Gastrocnemius medialis (tissue), 4 donors: ENCODE measurements around the gene DDX42. TPM values are rescaled to one million over a fixed set of nuclear protein-coding genes. Genes with fewer than 3 reads are reported as not detected.
"Not testable (repeated sequence)": the region's sequence is repeated elsewhere in the genome, so short reads cannot be mapped to it uniquely, and the experiment has no call there.

Experiments
- ATAC-seq, 2 donors: fragments of 150-250 bp; one replicate each; pipeline ENCODE4 v1.9.1; 2016
- DNase-seq, 2 donors: peaks; one replicate each; pipeline ENCODE4 v3.0.0-alpha.2; 2019
- H3K27ac ChIP-seq, 4 donors: fragments of 200-600 bp; sonication (generic); 1 replicate in 1 of 4; 2 replicates in 3 of 4; pipeline ENCODE4 v1.5.1; 2016 to 2018; ENCODE audit warnings: mild to moderate bottlenecking in 2 of 4, moderate library complexity in 1 of 4
- H3K27me3 ChIP-seq, 3 donors: fragments of 200-600 bp; sonication (generic) in 2 of 3; 1 replicate in 1 of 3; 2 replicates in 2 of 3; pipeline versions ENCODE4 v1.5.1 to v1.6.0; 2016 to 2019; ENCODE audit warnings: mild to moderate bottlenecking in 1 of 3, moderate library complexity in 1 of 3
- H3K36me3 ChIP-seq, 2 donors: fragments of 200-600 bp; sonication (generic) in 1 of 2; one replicate each; pipeline ENCODE4 v1.5.1; 2017 to 2018
- H3K4me1 ChIP-seq, 2 donors: fragments of 200-600 bp; sonication (generic) in 1 of 2; one replicate each; pipeline ENCODE4 v1.5.1; 2016 to 2017; ENCODE audit warnings: mild to moderate bottlenecking in 2 of 2
- H3K4me3 ChIP-seq, 4 donors: fragments of 200-600 bp; sonication (generic) in 3 of 4; 1 replicate in 1 of 4; 2 replicates in 3 of 4; pipeline ENCODE4 v1.5.1; 2016 to 2019; ENCODE audit warnings: mild to moderate bottlenecking in 2 of 4
- H3K9me3 ChIP-seq, 3 donors: fragments of 200-600 bp; sonication (generic) in 2 of 3; 1 replicate in 1 of 3; 2 replicates in 2 of 3; pipeline ENCODE4 v1.5.1; 2016 to 2019
- CTCF ChIP-seq, 5 experiments: fragments of 450-650 bp in 3 of 5; fragments of 200-600 bp in 2 of 5; sonication (generic) in 2 of 5; IDR thresholded peaks in 4 of 5; conservative IDR thresholded peaks in 1 of 5; 1 replicate in 4 of 5; 2 replicates in 1 of 5; pipeline ENCODE4 v1.5.1; 2016 to 2019; ENCODE audit warnings: antibody characterized with exemption in 5 of 5, mild to moderate bottlenecking in 3 of 5, moderate library complexity in 3 of 5
- POLR2A ChIP-seq, 2 donors: fragments of 450-650 bp; IDR thresholded peaks; one replicate each; pipeline ENCODE4 v1.6.1; 2017; ENCODE audit warnings: antibody characterized with exemption in 2 of 2, mild to moderate bottlenecking in 2 of 2, moderate library complexity in 2 of 2
- in situ Hi-C, 4 donors: fragments of 200-750 bp; cut with MboI; loops; one replicate each; pipeline versions ENCODE4 v1.15.0 to v1.8.0; 2017; ENCODE audit warnings: low sequenced_read_pairs in 4 of 4
- intact Hi-C: fragments of 100-400 bp; cut with DNase I; formaldehyde crosslinking; loops from one replicate; pipeline ENCODE4 v1.15.1; 2023; ENCODE audit warnings: low total_unique reads
- total RNA-seq, 4 donors: library from RNA; depleted of rRNA; stranded (reverse); fragments of >200 nt; gene quantifications; one replicate each; pipeline versions ENCODE4 v1.1.0 to v1.2.3, GENCODE V29; 2016

DDX42 gene
- total RNA-seq, 4 donors from 2014 or later = 35.9 to 71.6 (median 56.8) TPM

DNA sequence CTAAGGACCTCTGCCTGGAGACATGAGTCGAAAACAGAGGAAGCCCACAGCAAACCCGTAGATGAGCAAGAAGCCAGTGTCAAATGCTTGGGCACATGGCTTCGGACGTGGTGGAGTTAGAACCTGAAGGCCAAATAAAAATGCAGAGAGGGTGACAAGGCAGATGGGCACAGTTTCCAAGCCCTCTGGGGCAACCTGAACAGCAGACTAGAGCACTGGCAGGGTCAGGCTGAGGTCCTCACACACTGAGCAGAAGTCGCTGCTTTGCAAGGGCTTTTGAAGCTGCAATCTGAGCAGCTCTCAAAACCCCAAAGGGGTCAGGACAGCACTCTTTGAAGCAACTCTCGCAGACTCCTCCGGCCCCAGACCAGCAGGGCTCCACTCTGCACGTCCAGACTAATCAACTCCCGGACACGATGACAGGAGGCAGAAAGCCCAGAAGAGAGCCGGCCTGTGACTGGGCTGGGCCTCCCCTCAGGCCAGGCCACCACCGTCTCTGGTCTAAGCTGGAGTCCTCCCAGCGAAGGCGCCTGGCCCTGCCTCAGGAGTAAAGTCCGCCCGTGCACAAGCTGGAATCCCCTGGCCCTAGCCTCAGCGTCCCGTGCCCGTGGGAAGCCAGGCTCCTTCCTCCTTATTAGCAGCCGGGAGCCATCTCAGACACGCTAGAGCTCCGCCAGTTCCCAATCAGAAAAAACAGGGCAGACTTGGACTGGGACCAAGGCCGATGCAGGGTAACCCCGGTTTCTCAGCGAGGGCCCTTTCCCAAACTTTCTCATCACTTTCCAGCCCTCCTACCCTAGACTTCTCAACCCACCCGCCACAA lies 67.6 kb downstream of the DDX42 start:
- DNase-seq (peak in 1 of 2 donors; percentile 66), ATAC-seq (peak; percentile 2 to 15)
- in situ Hi-C loops (loop anchor here in 2 of 4 donors (25.0 kb wide), 2 partner anchors 404 to 671 kb away; partner anchors contain the start of genes CEP95 (in 1 of the 2), CYB561 (in 1 of the 2) and DDX5 (in 1 of the 2)), intact Hi-C loops (loop anchor here (2.0 to 10.0 kb wide), 5 partner anchors 101 to 1777 kb away; partner anchors contain the start of genes CEP95, DDX5, MAP3K3 and MED13)
- H3K27ac ChIP-seq = peak overlapping the region; percentile 96 to 99 (median 96)
- no peak for TF ChIP-seq CTCF (IDR thresholded peaks at IDR 0.05 in 4 of 5, conservative IDR thresholded peaks at IDR 0.05 in 1 of 5)
- peak in 1 of 2 donors; percentile 24 for TF ChIP-seq POLR2A (IDR thresholded peaks at IDR 0.05)
- peaks cover 51 to 57% of the 10 kb centered on the region in 2 donors for H3K4me1 ChIP-seq
- no peaks in the 10 kb centered on the region for H3K27me3 ChIP-seq
- H3K9me3 ChIP-seq = no peaks in the 10 kb centered on the region
- peaks cover 0 to 6% of the 10 kb centered on the region in 2 donors for H3K36me3 ChIP-seq
- peak overlapping the region; percentile 77 to 96 (median 91) for H3K4me3 ChIP-seq

DNA sequence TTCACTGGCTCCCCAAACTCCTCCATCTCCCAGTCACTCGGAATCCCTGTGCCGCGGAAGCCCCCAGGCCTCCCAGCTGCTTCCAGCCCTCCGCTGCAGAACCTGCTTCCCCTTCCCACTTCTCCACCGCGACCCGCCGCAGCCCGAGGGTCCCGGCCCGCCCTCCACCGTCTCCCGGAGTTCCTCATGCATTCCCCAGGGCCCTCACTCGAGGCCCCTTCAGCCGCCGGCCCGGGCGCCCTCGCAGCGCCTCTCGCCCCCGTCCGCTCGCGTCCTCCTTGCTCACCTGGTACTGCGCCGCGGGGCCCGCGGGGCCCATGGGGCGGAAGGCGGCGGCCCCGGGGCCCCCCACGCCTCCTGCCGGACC lies 68.2 kb downstream of the DDX42 start:
- Histone ChIP-seq H3K27me3 (no peaks in the 10 kb centered on the region), H3K4me1 (peaks cover 49 to 51% of the 10 kb centered on the region in 2 donors), H3K27ac (peak overlapping the region; percentile 96 to 99 (median 96)), H3K4me3 (peak overlapping the region; percentile 77 to 96 (median 91)), H3K36me3 (no peaks in the 10 kb centered on the region), H3K9me3 (no peaks in the 10 kb centered on the region)
- TF ChIP-seq POLR2A (IDR thresholded peaks at IDR 0.05) = no peak
- no peak for TF ChIP-seq CTCF (IDR thresholded peaks at IDR 0.05 in 4 of 5, conservative IDR thresholded peaks at IDR 0.05 in 1 of 5)
- DNase-seq (no peak), ATAC-seq (peak; percentile 3 to 5)
- intact Hi-C loops (loop anchor here (2.0 to 10.0 kb wide), 5 partner anchors 101 to 1777 kb away; partner anchors contain the start of genes CEP95, DDX5, MAP3K3 and MED13), in situ Hi-C loops (loop anchor here in 2 of 4 donors (25.0 kb wide), 2 partner anchors 405 to 670 kb away; partner anchors contain the start of genes CEP95 (in 1 of the 2), CYB561 (in 1 of the 2) and DDX5 (in 1 of the 2))

DNA sequence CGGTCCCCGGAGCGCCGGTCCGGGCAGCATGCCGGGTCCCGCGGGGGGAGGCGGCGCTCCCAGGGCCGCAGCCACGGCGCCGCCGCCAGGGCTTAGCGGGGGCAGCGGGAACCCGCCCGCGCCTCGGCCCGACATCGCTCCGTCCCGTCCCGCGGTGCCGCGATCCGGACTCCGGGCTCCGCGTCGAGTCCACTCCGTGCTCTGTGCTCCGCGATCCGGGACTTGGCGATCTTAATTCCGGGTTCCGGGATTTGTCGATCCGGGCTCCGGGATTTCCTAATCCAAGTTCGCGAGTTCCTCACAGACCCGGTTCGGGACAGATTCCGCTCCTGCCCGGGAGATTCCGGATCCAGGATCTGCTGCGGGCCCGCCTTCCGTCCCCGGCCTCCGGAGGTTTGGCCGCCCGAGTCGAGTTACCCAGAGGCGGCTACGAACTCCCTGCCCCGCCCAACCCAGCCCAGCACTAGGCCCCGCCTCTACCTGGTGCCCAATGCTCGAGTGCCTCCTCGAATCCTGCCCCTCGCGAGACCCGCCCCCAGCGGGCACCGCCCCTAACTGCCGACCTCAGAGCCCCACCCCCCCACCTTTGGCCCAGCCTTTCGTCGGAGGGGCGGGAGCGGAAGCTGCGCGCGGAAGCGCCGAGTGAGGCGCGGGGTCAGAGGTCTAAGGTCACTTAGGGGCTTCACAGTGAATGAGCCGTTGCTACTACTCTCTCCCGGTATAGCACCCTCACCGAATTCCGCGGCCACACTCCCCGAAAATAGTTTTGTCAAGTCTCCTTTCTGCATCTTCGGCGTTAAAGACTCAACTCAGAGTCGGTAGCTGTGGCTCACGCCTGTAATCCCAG lies 68.8 kb downstream of the DDX42 start, which contains the start of gene SMARCD2:
Gene SMARCD2 (minus strand): TSS at position 146 of the 847 bp plus-strand sequence. CDS start 11 bp downstream, at position 135.
- peaks cover 42 to 45% of the 10 kb centered on the region in 2 donors for H3K4me1 ChIP-seq
- intact Hi-C loops = loop anchor here (1.0 to 10.0 kb wide), 7 partner anchors 15 to 1778 kb away; partner anchors contain the start of genes CCDC47, CEP95, DDX5 and FTSJ3
- ATAC-seq = peak; percentile 67 to 68
- peak within 1 kb of the TSS; percentile 77 to 96 (median 91) for H3K4me3 ChIP-seq
- in situ Hi-C loops = loop anchor here in 2 of 4 donors (25.0 kb wide), 2 partner anchors 405 to 670 kb away; partner anchors contain the start of genes CEP95 (in 1 of the 2), CYB561 (in 1 of the 2) and DDX5 (in 1 of the 2)
- no peaks in the 10 kb centered on the region for H3K9me3 ChIP-seq
- H3K36me3 ChIP-seq = no peaks in the 10 kb centered on the region
- peak within 1 kb of the TSS; percentile 96 to 99 (median 96) for H3K27ac ChIP-seq
- no peaks in the 10 kb centered on the region for H3K27me3 ChIP-seq
- peak; percentile 99 for DNase-seq
- TF ChIP-seq CTCF (IDR thresholded peaks at IDR 0.05 in 4 of 5, conservative IDR thresholded peaks at IDR 0.05 in 1 of 5) (peak in 3 of 5 experiments; percentile 23 to 54 (median 47)), POLR2A (IDR thresholded peaks at IDR 0.05) (peak; percentile 80 to 82)

GRCh38 chr17:63843387-63843888 lies 69.5 kb downstream of the DDX42 start:
- peak overlapping the region; percentile 63 to 94 (median 76) for H3K4me3 ChIP-seq
- H3K9me3 ChIP-seq, H3K36me3 ChIP-seq, DNase-seq, H3K27me3 ChIP-seq, ATAC-seq: not testable (repeated sequence)
- intact Hi-C loops (loop anchor here (1.0 to 10.0 kb wide), 7 partner anchors 16 to 1779 kb away; partner anchors contain the start of genes CCDC47, CEP95, DDX5 and FTSJ3), in situ Hi-C loops (loop anchor here in 2 of 4 donors (25.0 kb wide), 2 partner anchors 406 to 669 kb away; partner anchors contain the start of genes CEP95 (in 1 of the 2), CYB561 (in 1 of the 2) and DDX5 (in 1 of the 2))
- peaks cover 36 to 39% of the 10 kb centered on the region in 2 donors for H3K4me1 ChIP-seq
- H3K27ac ChIP-seq = peak overlapping the region; percentile 96 to 99 (median 96)
